ENCODE measurements around the gene XYLT1.

The XYLT1 gene

GRCh38 chr16:17303101-17303500 lies 167.7 kb downstream of the XYLT1 start:
- H3K4me3 ChIP-seq (ENCODE audit: low read depth, low read length): no peak overlapping the region
- TF ChIP-seq CTCF (conservative IDR thresholded peaks at IDR 0.05; ENCODE audit: low read depth, low read length): no peak

DNA sequence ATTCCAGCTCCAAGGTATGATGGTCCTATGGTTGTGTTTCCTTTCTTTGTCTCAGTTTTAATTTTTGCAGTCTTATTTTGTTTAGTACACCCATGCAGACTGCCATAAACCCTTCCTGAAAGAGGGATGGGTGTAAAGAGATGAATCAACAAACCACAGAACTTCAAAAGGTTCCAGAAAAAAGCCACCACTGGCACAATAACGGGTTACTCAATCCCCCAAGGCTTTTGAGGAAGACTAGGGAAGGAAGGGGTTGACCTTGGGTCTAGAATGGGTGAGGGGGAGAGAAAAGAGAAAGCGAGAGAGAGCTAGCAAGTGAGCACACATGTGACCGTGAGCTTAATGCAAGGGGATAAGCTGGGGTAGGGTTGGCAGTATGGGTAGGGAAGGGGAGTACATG lies 168.1 kb downstream of the XYLT1 start:
- no peak for DNase-seq (ENCODE audit: low read depth)
- no peak for TF ChIP-seq CTCF (conservative IDR thresholded peaks at IDR 0.05; ENCODE audit: low read depth, low read length)
- no peak overlapping the region for H3K4me3 ChIP-seq (ENCODE audit: low read depth, low read length)

More at GRCh38 chr16:17303101-17303500, 167.7 kb downstream of the XYLT1 start:
- DNase-seq (ENCODE audit: low read depth): no peak

DNA sequence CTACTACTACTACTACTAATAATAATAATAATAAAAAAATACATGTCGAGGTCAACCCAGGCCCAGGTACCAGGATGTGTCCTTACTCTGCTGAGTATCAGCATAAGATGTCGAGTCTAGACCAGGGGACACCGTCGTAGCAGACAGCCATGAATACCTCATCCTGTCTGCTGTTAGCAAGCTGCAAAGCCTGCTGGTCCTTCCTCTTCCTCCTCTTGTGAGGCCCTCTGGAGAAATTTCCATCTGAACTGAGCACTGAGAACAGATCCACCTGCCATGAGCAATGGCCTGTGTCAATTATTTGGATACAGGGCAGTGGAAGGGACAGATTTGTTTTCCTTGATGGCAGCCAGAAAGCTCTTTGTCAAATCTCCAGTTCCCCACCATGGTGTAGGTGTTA lies 168.5 kb downstream of the XYLT1 start:
- TF ChIP-seq CTCF (conservative IDR thresholded peaks at IDR 0.05; ENCODE audit: low read depth, low read length): no peak
- no peak for DNase-seq (ENCODE audit: low read depth)

DNA sequence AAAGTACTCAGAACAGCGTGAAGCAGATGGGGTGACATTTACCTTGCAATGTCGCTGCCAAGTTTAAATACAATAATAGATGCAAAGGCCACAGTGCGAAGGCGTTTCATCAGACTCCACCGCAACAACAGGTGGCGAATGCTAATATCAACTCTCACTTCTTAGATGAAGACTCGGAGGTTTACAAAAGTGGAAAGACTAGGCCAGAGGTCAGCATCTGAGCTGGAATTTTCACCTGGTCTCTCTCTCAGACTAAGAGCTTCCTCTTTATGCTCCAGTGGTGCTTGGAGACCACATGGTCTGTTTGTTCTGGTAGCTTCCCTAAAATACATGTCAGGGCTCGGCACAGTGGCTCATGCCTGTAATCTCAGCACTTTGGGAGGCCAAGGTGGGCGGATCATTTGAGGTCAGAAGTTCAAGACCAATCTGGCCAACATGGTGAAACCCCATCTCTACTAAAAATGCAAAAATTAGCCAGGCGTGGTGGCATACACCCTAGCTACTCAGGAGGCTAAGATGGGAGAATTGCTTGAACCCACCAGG lies 169.1 kb downstream of the XYLT1 start:
- DNase-seq (ENCODE audit: low read depth): no peak
- TF ChIP-seq CTCF (conservative IDR thresholded peaks at IDR 0.05; ENCODE audit: low read depth, low read length): no peak

More for the DNA sequence above, 168.5 kb downstream of the XYLT1 start:
- H3K4me3 ChIP-seq (ENCODE audit: low read depth, low read length): no peak overlapping the region

DNA sequence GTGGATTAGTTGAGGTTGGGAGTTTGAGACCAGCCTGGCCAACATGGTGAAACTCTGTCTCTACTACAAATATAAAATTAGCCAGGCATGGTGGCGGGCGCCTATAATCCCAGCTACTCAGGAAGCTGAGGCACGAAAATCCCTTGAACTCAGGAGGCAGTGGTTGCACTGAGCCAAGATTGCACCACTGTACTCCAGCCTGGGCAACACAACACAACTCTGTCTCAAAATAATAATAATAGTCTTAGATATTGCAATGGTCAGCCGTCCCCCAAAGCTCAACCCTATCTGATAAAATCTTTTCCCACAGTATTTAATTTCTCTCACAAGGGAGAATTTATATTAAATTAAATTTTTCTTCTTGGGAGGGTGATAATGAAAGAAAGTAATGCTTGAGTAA lies 169.6 kb downstream of the XYLT1 start:
- DNase-seq (ENCODE audit: low read depth): no peak
- H3K4me3 ChIP-seq (ENCODE audit: low read depth, low read length): no peak overlapping the region
- TF ChIP-seq CTCF (conservative IDR thresholded peaks at IDR 0.05; ENCODE audit: low read depth, low read length): no peak

More for the DNA sequence above, 169.1 kb downstream of the XYLT1 start:
- H3K4me3 ChIP-seq (ENCODE audit: low read depth, low read length): no peak overlapping the region

GRCh38 chr16:17299790-17300189 lies 171.0 kb downstream of the XYLT1 start:
- H3K4me3 ChIP-seq (ENCODE audit: low read depth, low read length): no peak overlapping the region
- DNase-seq (ENCODE audit: low read depth): no peak
- no peak for TF ChIP-seq CTCF (conservative IDR thresholded peaks at IDR 0.05; ENCODE audit: low read depth, low read length)

DNA sequence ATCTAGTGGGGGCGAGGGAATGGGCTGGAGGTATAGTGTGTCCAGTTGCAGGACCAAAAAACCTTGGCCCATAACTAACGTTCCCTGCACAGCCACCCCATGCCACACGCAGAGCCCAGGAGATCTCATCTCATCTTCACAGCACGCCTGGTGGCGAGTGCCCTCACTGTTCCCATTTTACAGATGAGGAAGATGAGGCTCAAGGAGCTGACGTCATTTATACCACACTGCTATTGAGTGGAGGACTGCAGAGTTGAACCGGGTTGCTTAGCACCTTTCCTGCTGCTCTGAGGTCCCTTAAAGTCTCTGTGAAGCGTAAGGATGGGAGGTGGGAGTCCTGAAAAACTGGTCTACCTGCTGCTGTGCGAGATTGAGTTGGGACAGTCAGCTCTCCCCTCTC lies 172.5 kb downstream of the XYLT1 start:
- no peak for TF ChIP-seq CTCF (conservative IDR thresholded peaks at IDR 0.05; ENCODE audit: low read depth, low read length)
- DNase-seq (ENCODE audit: low read depth): no peak
- no peak overlapping the region for H3K4me3 ChIP-seq (ENCODE audit: low read depth, low read length)
